ENCODE results near the gene ATP6V1F. TPM values are rescaled to one million over a fixed set of nuclear protein-coding genes. Genes with fewer than 3 reads are reported as not detected.

The ATP6V1F gene
- total RNA-seq, 1 experiment from 2014 or later = 115 TPM

DNA sequence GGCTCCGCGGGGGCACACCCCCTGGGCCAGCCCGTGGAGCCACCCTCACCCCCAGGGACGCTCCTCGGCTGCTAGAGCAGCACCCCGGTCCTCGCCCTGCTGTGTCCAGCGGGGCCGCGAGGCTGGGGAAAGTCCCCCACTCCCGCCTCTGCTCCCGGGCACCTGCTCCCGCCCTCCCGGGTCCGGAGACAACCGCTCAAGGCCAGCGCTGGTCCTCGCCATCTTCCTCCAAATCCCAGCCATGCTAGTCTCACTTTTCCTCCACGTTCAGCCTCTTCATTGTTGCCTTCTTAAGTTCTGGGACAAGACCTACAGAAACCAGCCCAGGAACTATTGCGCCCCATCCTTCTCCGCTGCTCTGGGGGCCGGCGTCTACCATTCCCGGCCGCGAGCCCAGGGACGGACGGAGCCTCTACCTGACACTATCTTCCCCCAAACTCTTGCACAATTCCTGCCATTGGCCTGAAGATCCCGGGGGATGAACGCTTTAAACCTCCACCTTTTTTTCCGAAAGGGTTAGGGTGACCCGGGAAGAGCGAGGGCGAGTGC is 52.7 kb downstream of the ATP6V1F start:
- no peak overlapping the region for H2BK15ac ChIP-seq (ENCODE audit: low read depth, low read length)
- no peak overlapping the region for H4K5ac ChIP-seq (ENCODE audit: insufficient read length, low read depth, low read length)
- no peak overlapping the region for H2AFZ ChIP-seq (ENCODE audit: low read length)
- no peak overlapping the region for H2BK12ac ChIP-seq (ENCODE audit: insufficient read length, low read depth, low read length)
- TF ChIP-seq, protein P1, sequence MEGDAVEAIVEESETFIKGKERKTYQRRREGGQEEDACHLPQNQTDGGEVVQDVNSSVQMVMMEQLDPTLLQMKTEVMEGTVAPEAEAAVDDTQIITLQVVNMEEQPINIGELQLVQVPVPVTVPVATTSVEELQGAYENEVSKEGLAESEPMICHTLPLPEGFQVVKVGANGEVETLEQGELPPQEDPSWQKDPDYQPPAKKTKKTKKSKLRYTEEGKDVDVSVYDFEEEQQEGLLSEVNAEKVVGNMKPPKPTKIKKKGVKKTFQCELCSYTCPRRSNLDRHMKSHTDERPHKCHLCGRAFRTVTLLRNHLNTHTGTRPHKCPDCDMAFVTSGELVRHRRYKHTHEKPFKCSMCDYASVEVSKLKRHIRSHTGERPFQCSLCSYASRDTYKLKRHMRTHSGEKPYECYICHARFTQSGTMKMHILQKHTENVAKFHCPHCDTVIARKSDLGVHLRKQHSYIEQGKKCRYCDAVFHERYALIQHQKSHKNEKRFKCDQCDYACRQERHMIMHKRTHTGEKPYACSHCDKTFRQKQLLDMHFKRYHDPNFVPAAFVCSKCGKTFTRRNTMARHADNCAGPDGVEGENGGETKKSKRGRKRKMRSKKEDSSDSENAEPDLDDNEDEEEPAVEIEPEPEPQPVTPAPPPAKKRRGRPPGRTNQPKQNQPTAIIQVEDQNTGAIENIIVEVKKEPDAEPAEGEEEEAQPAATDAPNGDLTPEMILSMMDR (conservative IDR thresholded peaks at IDR 0.05) = no peak
- H4K91ac ChIP-seq (ENCODE audit: insufficient read length, low read depth, low read length) = no peak overlapping the region
- no peak overlapping the region for H3K56ac ChIP-seq (ENCODE audit: insufficient read length, low read depth, low read length)
- no peak overlapping the region for H3K9ac ChIP-seq (ENCODE audit: extremely low read depth, insufficient read length, low read length)
- WGBS (ENCODE audit: extremely low coverage, insufficient read length, low lambda C conversion rate) = no CpG with 5 or more reads among the region's 34 CpGs
- no peak overlapping the region for H2BK5ac ChIP-seq (ENCODE audit: insufficient read length, low read length)
- no peak overlapping the region for H2BK120ac ChIP-seq (ENCODE audit: low read depth, low read length, poor library complexity, severe bottlenecking)
- Mint-ChIP-seq H3K4me1 (peaks cover 24 to 42% of the 10 kb centered on the region in 2 experiments), H3K9me3 (no peaks in the 10 kb centered on the region; a peak in 1 of 5 replicates), H3K27ac (no peak overlapping the region), H3K4me3 (peak overlapping the region in 1 of 2 experiments; percentile 73; a peak in 3 of 5 replicates), H3K36me3 (ENCODE audit: insufficient read depth in 1 of 3, low read depth in 3 of 3) (no peaks in the 10 kb centered on the region), H3K27me3 (ENCODE audit: low read depth) (peaks cover 21% of the 10 kb centered on the region)
- H2BK20ac ChIP-seq (ENCODE audit: low read depth, low read length, poor library complexity, severe bottlenecking) = no peak overlapping the region
- H3T11ph ChIP-seq (ENCODE audit: low read length) = no peak overlapping the region
- no peak overlapping the region for H3K18ac ChIP-seq (ENCODE audit: insufficient read length, low read depth, low read length)
- H3K23me2 ChIP-seq (ENCODE audit: insufficient read length, low read depth, low read length, poor library complexity, severe bottlenecking) = peaks cover 14% of the 10 kb centered on the region
- no peak overlapping the region for H3K4ac ChIP-seq (ENCODE audit: low read depth, low read length)
- peak overlapping the region; percentile 68 for H3K4me2 ChIP-seq (ENCODE audit: insufficient read depth, insufficient read length, low read length)
- no peak overlapping the region for H3K23ac ChIP-seq (ENCODE audit: insufficient read length, low read depth, low read length)
- H4K20me1 ChIP-seq (ENCODE audit: control insufficient read depth, insufficient read depth, insufficient read length) = no peaks in the 10 kb centered on the region
- no peaks in the 10 kb centered on the region for H3K79me1 ChIP-seq (ENCODE audit: insufficient read depth, low read depth, low read length, poor library complexity, severe bottlenecking)
- no peak overlapping the region for H3K14ac ChIP-seq (ENCODE audit: insufficient read depth, low read length)
- DNase-seq = peak; percentile 30
- H3K4me1 ChIP-seq (ENCODE audit: insufficient read depth, low read length) = peaks cover 5% of the 10 kb centered on the region; the same call in 1 of the 2 replicates
- H3K27me3 ChIP-seq (ENCODE audit: insufficient read depth, low read length) = peaks cover 10% of the 10 kb centered on the region; the same call in 1 of the 2 replicates
- no peak overlapping the region for H3K27ac ChIP-seq (ENCODE audit: insufficient read length, low read depth, low read length)
- H3K79me2 ChIP-seq (ENCODE audit: insufficient read depth, low read length) = no peaks in the 10 kb centered on the region
- H3K9me3 ChIP-seq (ENCODE audit: control insufficient read depth, low read depth, low read length) = no peaks in the 10 kb centered on the region
- H2AK5ac ChIP-seq (ENCODE audit: insufficient read length, low read length) = no peak overlapping the region
- H4K8ac ChIP-seq (replicated peaks; ENCODE audit: insufficient read length, low read depth, low read length) = no peak overlapping the region

Other genes starting within 250 kb of the ATP6V1F start
- gene GARIN1A, start 190.6 kb upstream of the ATP6V1F start, total RNA-seq (2021) = 0.50 and 0.98 TPM in 2 replicates
- gene CALU, start 123.5 kb upstream of the ATP6V1F start, total RNA-seq (2021) = 168 TPM in 2 replicates
- not detected in 2 replicates for gene OPN1SW, start 87.1 kb upstream of the ATP6V1F start, total RNA-seq (2021)
- gene CCDC136, start 70.9 kb upstream of the ATP6V1F start, total RNA-seq (2021) = 28.7 and 31.1 TPM in 2 replicates
- 12.2 and 12.5 TPM in 2 replicates for gene FLNC, start 32.5 kb upstream of the ATP6V1F start, total RNA-seq (2021)
- gene KCP, start 47.9 kb downstream of the ATP6V1F start, total RNA-seq (2021) = 4.8 and 5.3 TPM in 2 replicates
- 0.70 and 0.74 TPM in 2 replicates for gene IRF5, start 75.1 kb downstream of the ATP6V1F start, total RNA-seq (2021)
- 88.3 and 90.1 TPM in 2 replicates for gene TNPO3, start 192.3 kb downstream of the ATP6V1F start, total RNA-seq (2021)

All from H9 (cell line).